Measurements from ENCODE around the gene POM121.
"Not testable (repeated sequence)": the region's sequence is repeated elsewhere in the genome, so short reads cannot be mapped to it uniquely, and the experiment has no call there.

POM121 gene

GRCh38 chr7:72924733-72925545 lies at the start of gene POM121:
Gene POM121, plus strand, starts transcription at chr7:72925095. Its CDS starts 27 bp downstream, at chr7:72925122.
- DNase-seq = peak; percentile 84

GRCh38 chr7:72879079-72879736 lies 45.7 kb upstream of the POM121 start:
- peak; percentile 70 for DNase-seq

- peak; percentile 19 for DNase-seq
Measured at GRCh38 chr7:72879737-72880215, 45.1 kb upstream of the POM121 start.

- DNase-seq = not testable (repeated sequence)
Measured at GRCh38 chr7:72891750-72892149, 33.1 kb upstream of the POM121 start.

- DNase-seq = not testable (repeated sequence)
Measured at GRCh38 chr7:72904740-72905139, 20.2 kb upstream of the POM121 start.

GRCh38 chr7:72908422-72908821 lies 16.5 kb upstream of the POM121 start:
- DNase-seq = not testable (repeated sequence)

- not testable (repeated sequence) for DNase-seq
Measured at GRCh38 chr7:72911395-72911794, 13.5 kb upstream of the POM121 start.

- DNase-seq = not testable (repeated sequence)
Measured at GRCh38 chr7:72913750-72914149, 11.1 kb upstream of the POM121 start.

- peak; percentile 41 for DNase-seq
Measured at GRCh38 chr7:72914756-72915525, 10.0 kb upstream of the POM121 start.

GRCh38 chr7:72919256-72919775 lies 5.6 kb upstream of the POM121 start:
- DNase-seq = no peak

- no peak for DNase-seq
Measured at GRCh38 chr7:72924386-72924732, 536 bp upstream of the POM121 start.

GRCh38 chr7:72925546-72926120 lies 738 bp downstream of the POM121 start:
- DNase-seq = no peak

- not testable (repeated sequence) for DNase-seq
Measured at GRCh38 chr7:72927791-72928190, 2.9 kb downstream of the POM121 start.

- DNase-seq = not testable (repeated sequence)
Measured at GRCh38 chr7:72928216-72928615, 3.3 kb downstream of the POM121 start.

GRCh38 chr7:72942022-72942705 lies 17.3 kb downstream of the POM121 start:
- not testable (repeated sequence) for DNase-seq

GRCh38 chr7:72942956-72943355 lies 18.1 kb downstream of the POM121 start:
- not testable (repeated sequence) for DNase-seq

- DNase-seq = not testable (repeated sequence)
Measured at GRCh38 chr7:72944937-72945336, 20.0 kb downstream of the POM121 start.

- DNase-seq = not testable (repeated sequence)
Measured at GRCh38 chr7:72945597-72945996, 20.7 kb downstream of the POM121 start.

GRCh38 chr7:72946130-72946745 lies 21.3 kb downstream of the POM121 start:
- not testable (repeated sequence) for DNase-seq

GRCh38 chr7:72948714-72949113 lies 23.8 kb downstream of the POM121 start:
- DNase-seq = not testable (repeated sequence)

GRCh38 chr7:72949276-72949675 lies 24.4 kb downstream of the POM121 start:
- DNase-seq = not testable (repeated sequence)
